CD14-positive monocyte (primary cell): ENCODE measurements around the gene RBM19. TPM values are rescaled to one million over a fixed set of nuclear protein-coding genes. Genes with fewer than 3 reads are reported as not detected.

Source experiments
- DNase-seq, 3 donors: peaks; one replicate each; pipeline ENCODE4 v3.0.0-alpha.2; 2011 to 2022
- H2AFZ ChIP-seq: 2 replicates; pipeline ENCODE4 v1.6.0; 2012; ENCODE audit warnings: mild to moderate bottlenecking, low read depth, low read length, inconsistent platforms; ENCODE audit not compliant: insufficient read depth, poor library complexity, severe bottlenecking
- H3K27ac ChIP-seq, 2 donors: 1 replicate in 1 of 2; 2 replicates in 1 of 2; pipeline ENCODE4 v1.5.1; 2012 to 2013; ENCODE audit warnings: low read length in 2 of 2, control low read depth in 1 of 2, inconsistent platforms in 1 of 2, low read depth in 1 of 2, mild to moderate bottlenecking in 1 of 2
- H3K27me3 ChIP-seq, 2 donors: one replicate each; pipeline versions ENCODE4 v1.6.0 to v1.6.1; 2011 to 2013; ENCODE audit warnings: low read length in 2 of 2; ENCODE audit not compliant: control insufficient read depth in 2 of 2, insufficient read depth in 2 of 2
- H3K36me3 ChIP-seq, 2 donors: replicated peaks in 1 of 2; 1 replicate in 1 of 2; 2 replicates in 1 of 2; pipeline versions ENCODE4 v1.5.1 to v1.6.1; 2012 to 2013; ENCODE audit warnings: low read length in 2 of 2, control low read depth in 1 of 2, inconsistent platforms in 1 of 2, mild to moderate bottlenecking in 1 of 2; ENCODE audit not compliant: insufficient read depth in 2 of 2, control insufficient read depth in 1 of 2
- H3K4me1 ChIP-seq, 2 donors: 1 replicate in 1 of 2; 2 replicates in 1 of 2; pipeline versions ENCODE4 v1.5.1 to v1.6.1; 2012 to 2013; ENCODE audit warnings: low read length in 2 of 2, control low read depth in 1 of 2, inconsistent platforms in 1 of 2, mild to moderate bottlenecking in 1 of 2, moderate library complexity in 1 of 2; ENCODE audit not compliant: insufficient read depth in 2 of 2, control insufficient read depth in 1 of 2
- H3K4me2 ChIP-seq: replicated peaks from 2 replicates; pipeline ENCODE3; 2012; ENCODE audit warnings: low read length, moderate library complexity, mild to moderate bottlenecking; ENCODE audit not compliant: poor library complexity, severe bottlenecking; ENCODE audit errors: extremely low read depth
- H3K4me3 ChIP-seq, 3 experiments: fragments of 200-600 bp in 1 of 3; sonication (generic) in 1 of 3; replicated peaks in 1 of 3; 1 replicate in 2 of 3; 2 replicates in 1 of 3; pipeline ENCODE4 v1.5.1; 2011 to 2013; ENCODE audit warnings: low read length in 3 of 3, mild to moderate bottlenecking in 3 of 3, control low read depth in 2 of 3, low read depth in 2 of 3, inconsistent platforms in 1 of 3, moderate library complexity in 1 of 3
- H3K79me2 ChIP-seq: 2 replicates; pipeline ENCODE4 v1.6.0; 2012; ENCODE audit warnings: mild to moderate bottlenecking, control low read depth, inconsistent platforms, low read length, moderate library complexity; ENCODE audit not compliant: insufficient read depth
- H3K9ac ChIP-seq: 2 replicates; pipeline ENCODE4 v1.6.0; 2017; ENCODE audit warnings: low read length, mild to moderate bottlenecking; ENCODE audit not compliant: insufficient read depth, poor library complexity, severe bottlenecking
- H3K9me3 ChIP-seq, 2 donors: replicated peaks in 1 of 2; 1 replicate in 1 of 2; 2 replicates in 1 of 2; pipeline versions ENCODE4 v1.5.1 to v1.6.1; 2012 to 2013; ENCODE audit warnings: low read length in 2 of 2, control low read depth in 1 of 2; ENCODE audit not compliant: control insufficient read depth in 1 of 2, insufficient read depth in 1 of 2
- H4K20me1 ChIP-seq: 2 replicates; pipeline ENCODE4 v1.6.0; 2012; ENCODE audit warnings: mild to moderate bottlenecking, low read length, control low read depth, moderate library complexity; ENCODE audit not compliant: insufficient read depth
- H3K27ac Mint-ChIP-seq, 7 donors: one replicate each; pipeline ENCODE4 v1.8.0; 2020; ENCODE audit warnings: mild to moderate bottlenecking in 7 of 7, mixed read lengths in 7 of 7, moderate library complexity in 6 of 7, inconsistent platforms in 2 of 7
- H3K27me3 Mint-ChIP-seq, 3 donors: one replicate each; pipeline ENCODE4 v1.8.0; 2021 to 2022; ENCODE audit warnings: low read depth in 3 of 3, mild to moderate bottlenecking in 3 of 3, mixed read lengths in 3 of 3, moderate library complexity in 3 of 3, inconsistent platforms in 1 of 3
- H3K36me3 Mint-ChIP-seq, 2 donors: one replicate each; pipeline ENCODE4 v1.8.0; 2020; ENCODE audit warnings: mixed read lengths in 2 of 2, inconsistent platforms in 1 of 2, mild to moderate bottlenecking in 1 of 2
- H3K4me1 Mint-ChIP-seq: one replicate; pipeline ENCODE4 v1.8.0; 2020; ENCODE audit warnings: mild to moderate bottlenecking, mixed read lengths
- H3K4me3 Mint-ChIP-seq, 2 donors: one replicate each; pipeline ENCODE4 v1.8.0; 2020; ENCODE audit warnings: mild to moderate bottlenecking in 2 of 2, mixed read lengths in 2 of 2, moderate library complexity in 1 of 2
- H3K9me3 Mint-ChIP-seq, 7 donors: one replicate each; pipeline ENCODE4 v1.8.0; 2020 to 2022; ENCODE audit warnings: mixed read lengths in 7 of 7, mild to moderate bottlenecking in 6 of 7, moderate library complexity in 6 of 7, inconsistent platforms in 2 of 7
- CTCF ChIP-seq: fragments of 200-600 bp; IDR thresholded peaks from one replicate; pipeline ENCODE4 v1.8.0; 2022; ENCODE audit warnings: antibody characterized with exemption, mild to moderate bottlenecking
- WGBS: methylation state at CpG from one replicate; pipeline ENCODE4 v1.1.5; 2013; ENCODE audit warnings: missing lambda C conversion rate; ENCODE audit not compliant: insufficient coverage; 5-methylcytosine and 5-hydroxymethylcytosine counted together
- intact Hi-C, 2 donors: fragments of 100-400 bp; cut with micrococcal nuclease; formaldehyde crosslinking; loops; one replicate each; pipeline versions ENCODE4 v1.15.0 to v1.15.1; 2023
- polyA plus RNA-seq, 3 donors: library from polyadenylated mRNA; depleted of rRNA in 1 of 3; unstranded in 2 of 3; stranded (reverse) in 1 of 3; fragments of 300-500 nt in 2 of 3; fragments of >200 nt in 1 of 3; fragmentation: Illumina TruSeq in 2 of 3; gene quantifications; 1 replicate in 2 of 3; 2 replicates in 1 of 3; pipeline ENCODE4 v1.2.3, GENCODE V29; 2012 to 2021

The RBM19 gene
- polyA plus RNA-seq, 3 donors, result 2.1 to 30.4 (median 2.2) TPM

- intact Hi-C loops, result loop anchor here (2.0 to 5.0 kb wide), 3 partner anchors 525 to 1935 kb away; no protein-coding TSS in a partner anchor
Measured at GRCh38 chr12:113981876-113982275, 15.8 kb upstream of the RBM19 start.

GRCh38 chr12:113980537-113981337 is 14.6 kb upstream of the RBM19 start:
- no peak overlapping the region for H3K4me3 ChIP-seq
- H3K9ac ChIP-seq, result no peak overlapping the region
- peaks cover 0 to 3% (median 0%) of the 10 kb centered on the region in 7 donors for H3K9me3 Mint-ChIP-seq
- no peaks in the 10 kb centered on the region for H3K4me1 Mint-ChIP-seq
- peaks cover 5 to 12% (median 9%) of the 10 kb centered on the region in 3 donors for H3K27me3 Mint-ChIP-seq
- H3K27ac ChIP-seq, result no peak overlapping the region
- H4K20me1 ChIP-seq, result no peaks in the 10 kb centered on the region
- H3K4me1 ChIP-seq, result no peaks in the 10 kb centered on the region
- no peak overlapping the region for H3K4me2 ChIP-seq
- H3K36me3 Mint-ChIP-seq, result no peaks in the 10 kb centered on the region
- no peaks in the 10 kb centered on the region for H3K27me3 ChIP-seq
- peak overlapping the region in 1 of 7 donors; percentile 10 for H3K27ac Mint-ChIP-seq
- H3K9me3 ChIP-seq, result no peaks in the 10 kb centered on the region
- no peak overlapping the region for H3K4me3 Mint-ChIP-seq
- H3K79me2 ChIP-seq, result no peaks in the 10 kb centered on the region
- 9% methylated on average over 7 of the region's 12 CpGs for WGBS
- H3K36me3 ChIP-seq, result no peaks in the 10 kb centered on the region
- no peak overlapping the region for H2AFZ ChIP-seq
- intact Hi-C loops, result loop anchor here (2.0 to 5.0 kb wide), 3 partner anchors 527 to 1936 kb away; no protein-coding TSS in a partner anchor
- peak; percentile 25 to 58 (median 45) for DNase-seq
- TF ChIP-seq CTCF, result peak; percentile 93

More at GRCh38 chr12:113981876-113982275, 15.8 kb upstream of the RBM19 start:
- no peak for TF ChIP-seq CTCF
- Histone ChIP-seq H3K4me1 (no peaks in the 10 kb centered on the region), H3K27ac (no peak overlapping the region), H2AFZ (no peak overlapping the region), H3K79me2 (no peaks in the 10 kb centered on the region), H3K9ac (no peak overlapping the region), H4K20me1 (no peaks in the 10 kb centered on the region), H3K9me3 (no peaks in the 10 kb centered on the region), H3K4me2 (no peak overlapping the region), H3K27me3 (no peaks in the 10 kb centered on the region), H3K4me3 (no peak overlapping the region), H3K36me3 (no peaks in the 10 kb centered on the region)
- Mint-ChIP-seq H3K9me3 (peaks cover 0 to 3% (median 0%) of the 10 kb centered on the region in 7 donors), H3K27me3 (peaks cover 5 to 6% (median 5%) of the 10 kb centered on the region in 3 donors), H3K36me3 (no peaks in the 10 kb centered on the region), H3K27ac (no peak overlapping the region), H3K4me3 (no peak overlapping the region), H3K4me1 (no peaks in the 10 kb centered on the region)
- DNase-seq, result no peak
- 100% methylated on average over 2 of the region's 3 CpGs for WGBS
